Central memory CD4-positive, alpha-beta T cell (primary cell): ENCODE measurements around the gene ADGRD2.

ENCODE experiments used
- DNase-seq: peaks from one replicate; pipeline ENCODE4 v3.0.0; 2022

ADGRD2 gene

GRCh38 chr9:124439086-124439485 lies 11.2 kb upstream of the ADGRD2 start:
- DNase-seq: no peak

DNA sequence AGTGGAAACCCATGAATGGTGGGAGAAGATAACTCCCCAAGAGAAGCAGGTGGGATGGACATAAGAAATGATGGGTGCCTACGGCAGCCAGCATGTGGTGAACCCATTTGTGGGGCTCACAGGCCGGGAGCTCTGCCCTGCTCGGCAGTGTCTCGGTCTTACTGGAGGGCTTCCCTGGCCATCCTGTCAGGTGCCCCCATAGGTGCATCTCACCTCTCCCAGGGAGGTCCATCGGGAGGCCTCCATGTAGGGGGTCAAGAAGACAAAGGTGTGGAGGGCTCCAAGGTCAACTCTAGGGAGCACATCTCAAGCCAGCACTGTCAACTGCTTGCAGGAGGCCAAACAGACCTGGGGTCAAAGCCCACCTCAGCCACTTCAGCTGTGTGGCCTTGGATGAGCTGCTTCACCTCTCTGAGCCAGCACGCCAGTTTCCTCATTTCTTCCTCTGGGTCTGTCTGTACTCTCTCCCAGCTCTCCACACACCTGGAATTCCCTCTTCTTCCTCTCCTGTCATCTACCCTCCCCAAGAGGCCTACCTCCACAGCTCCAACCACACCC lies 10.5 kb upstream of the ADGRD2 start:
- DNase-seq: no peak

DNA sequence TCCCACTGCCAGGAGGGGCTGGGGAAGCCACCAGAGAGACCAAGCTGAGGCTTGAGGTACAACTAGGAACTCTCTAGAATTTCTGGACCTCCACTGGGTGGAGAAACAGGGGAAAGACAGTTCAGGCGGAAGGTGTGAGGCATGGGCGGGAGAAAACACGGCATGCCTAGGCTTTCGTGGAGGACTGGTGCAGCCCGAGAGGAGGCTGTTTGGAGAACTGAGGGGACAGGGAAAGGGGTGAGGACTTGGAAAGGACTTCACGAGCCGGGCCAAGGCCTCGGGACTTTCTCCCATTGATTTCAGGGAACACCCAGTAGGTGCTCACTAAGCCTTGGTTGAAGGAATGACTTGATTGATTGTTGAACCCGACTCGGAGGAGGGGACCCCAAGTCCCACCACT lies 9.5 kb upstream of the ADGRD2 start:
- DNase-seq: no peak

- DNase-seq: no peak
Measured at GRCh38 chr9:124441291-124441690, 9.0 kb upstream of the ADGRD2 start.

DNA sequence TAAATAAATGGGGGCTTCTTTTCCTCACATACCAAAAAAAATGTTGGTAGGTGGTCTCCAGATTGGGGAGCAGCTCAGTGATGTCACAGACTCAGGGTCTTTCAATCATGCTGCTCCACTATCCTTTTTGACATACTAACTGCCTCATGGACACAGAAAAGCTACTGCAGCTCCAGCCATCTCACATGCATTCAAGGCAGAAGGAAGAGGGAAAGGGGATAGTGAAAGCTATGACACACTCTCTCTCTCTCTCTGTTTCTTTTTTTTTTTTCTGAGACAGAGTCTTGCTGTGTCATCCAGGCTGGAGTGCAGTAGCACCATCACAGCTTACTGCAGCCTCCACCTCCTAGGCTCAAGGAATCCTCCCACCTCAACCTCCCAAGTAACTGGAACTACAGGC lies 7.9 kb upstream of the ADGRD2 start:
- DNase-seq: no peak

- no peak for DNase-seq
Measured at GRCh38 chr9:124442826-124443225, 7.4 kb upstream of the ADGRD2 start.

- DNase-seq: no peak
Measured at GRCh38 chr9:124443625-124444024, 6.6 kb upstream of the ADGRD2 start.

DNA sequence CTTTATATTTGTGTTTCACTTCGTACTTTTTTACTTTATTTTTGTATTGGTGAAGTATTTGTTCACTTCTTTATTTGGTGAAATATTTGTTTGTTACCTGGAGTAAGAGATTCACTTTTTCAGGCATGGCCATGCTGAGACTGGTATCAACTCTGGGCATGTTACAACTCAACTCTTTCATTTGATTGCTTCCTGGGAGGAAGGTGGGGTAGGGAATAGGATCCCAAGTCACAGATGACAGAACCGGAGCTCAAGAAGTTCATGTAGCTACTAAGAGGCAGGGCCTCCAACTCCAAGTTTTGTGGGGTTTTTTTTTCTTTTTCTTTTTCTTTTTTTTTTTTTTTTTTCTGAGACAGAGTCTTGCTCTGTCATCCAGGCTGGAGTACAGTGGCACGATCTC lies 6.1 kb upstream of the ADGRD2 start:
- DNase-seq: no peak

DNA sequence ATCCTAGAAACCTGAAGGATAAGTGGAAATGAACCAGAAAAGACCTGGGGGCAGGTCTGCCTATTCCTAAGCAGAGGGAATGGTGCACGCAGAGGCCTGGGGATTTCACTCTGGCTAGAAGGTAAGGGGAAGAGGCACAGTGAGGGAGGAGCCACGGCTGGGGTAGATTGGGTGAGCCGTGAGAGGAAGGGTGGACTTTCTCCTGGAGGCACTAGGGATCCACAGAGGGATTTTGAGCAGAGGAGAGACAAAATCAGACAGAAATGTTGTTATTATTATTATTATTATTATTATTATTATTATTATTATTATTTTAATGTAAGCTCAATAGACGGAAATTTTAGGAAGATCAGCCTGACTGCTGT lies 3.0 kb upstream of the ADGRD2 start:
- DNase-seq: no peak

GRCh38 chr9:124448019-124448418 lies 2.2 kb upstream of the ADGRD2 start:
- DNase-seq: no peak

GRCh38 chr9:124449381-124450151 lies 685 bp upstream of the ADGRD2 start:
- DNase-seq: no peak

DNA sequence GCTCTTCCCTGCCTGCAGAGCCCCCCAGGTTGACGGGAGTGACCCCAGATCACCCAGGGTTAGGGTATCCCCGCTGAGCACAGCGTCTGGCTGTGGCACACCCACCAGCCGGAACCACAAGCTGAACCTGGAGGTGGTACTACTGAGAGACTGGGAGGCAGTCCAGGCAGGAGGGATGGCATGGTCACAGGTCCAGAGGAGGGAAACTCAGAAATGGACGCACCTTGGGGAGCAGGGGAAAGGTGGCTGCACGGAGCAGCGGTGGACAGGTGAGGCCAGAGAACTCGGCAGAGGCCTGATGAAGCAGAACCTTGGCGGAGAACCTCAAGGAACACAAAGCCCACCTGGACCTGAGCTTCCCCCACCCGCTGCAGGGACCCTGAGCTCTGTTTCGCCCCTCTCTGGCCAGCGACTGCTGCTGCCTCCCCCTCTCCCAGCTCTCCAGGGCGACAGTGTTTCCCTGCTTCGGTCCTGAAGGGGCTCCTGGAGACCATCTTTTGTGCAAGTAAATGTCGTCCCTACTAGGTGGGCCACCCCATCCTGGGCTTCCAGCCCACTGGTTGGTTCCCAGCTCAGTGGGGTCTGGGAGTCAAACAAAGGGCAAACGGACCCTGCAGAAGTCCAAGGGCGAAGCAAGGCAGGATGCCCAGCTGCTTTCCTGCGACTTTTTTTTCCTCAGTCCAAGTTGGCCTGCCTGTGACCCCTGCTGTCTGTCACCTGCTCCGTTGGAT lies 845 bp downstream of the ADGRD2 start:
- no peak for DNase-seq

- no peak for DNase-seq
Measured at GRCh38 chr9:124452326-124452725, 2.1 kb downstream of the ADGRD2 start.

GRCh38 chr9:124452841-124453585 lies 2.8 kb downstream of the ADGRD2 start:
- no peak for DNase-seq

GRCh38 chr9:124453586-124454191 lies 3.4 kb downstream of the ADGRD2 start:
- no peak for DNase-seq

GRCh38 chr9:124454296-124454695 lies 4.0 kb downstream of the ADGRD2 start:
- no peak for DNase-seq

- DNase-seq: no peak
Measured at GRCh38 chr9:124454791-124455443, 4.7 kb downstream of the ADGRD2 start.

DNA sequence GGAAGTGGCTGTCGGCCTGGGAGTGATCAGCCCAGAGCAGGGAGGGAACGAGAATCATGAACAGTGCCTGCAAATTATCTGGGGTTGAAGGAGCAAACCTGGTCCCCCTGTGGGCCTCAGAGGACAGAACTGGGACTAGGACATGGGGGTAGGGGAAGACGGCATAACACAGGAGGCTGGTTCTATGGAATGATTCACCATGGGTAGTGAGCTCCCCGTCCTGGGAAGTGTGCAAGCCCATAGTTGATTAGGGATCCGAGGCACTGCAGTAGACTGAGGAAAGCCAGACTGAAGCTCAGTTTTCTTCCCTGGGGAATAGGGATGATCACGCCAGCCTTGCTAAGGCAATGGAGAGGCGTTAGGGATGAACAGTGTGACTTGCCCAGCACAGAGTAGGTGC lies 5.6 kb downstream of the ADGRD2 start:
- DNase-seq: no peak

- DNase-seq: no peak
Measured at GRCh38 chr9:124456341-124457078, 6.3 kb downstream of the ADGRD2 start.

DNA sequence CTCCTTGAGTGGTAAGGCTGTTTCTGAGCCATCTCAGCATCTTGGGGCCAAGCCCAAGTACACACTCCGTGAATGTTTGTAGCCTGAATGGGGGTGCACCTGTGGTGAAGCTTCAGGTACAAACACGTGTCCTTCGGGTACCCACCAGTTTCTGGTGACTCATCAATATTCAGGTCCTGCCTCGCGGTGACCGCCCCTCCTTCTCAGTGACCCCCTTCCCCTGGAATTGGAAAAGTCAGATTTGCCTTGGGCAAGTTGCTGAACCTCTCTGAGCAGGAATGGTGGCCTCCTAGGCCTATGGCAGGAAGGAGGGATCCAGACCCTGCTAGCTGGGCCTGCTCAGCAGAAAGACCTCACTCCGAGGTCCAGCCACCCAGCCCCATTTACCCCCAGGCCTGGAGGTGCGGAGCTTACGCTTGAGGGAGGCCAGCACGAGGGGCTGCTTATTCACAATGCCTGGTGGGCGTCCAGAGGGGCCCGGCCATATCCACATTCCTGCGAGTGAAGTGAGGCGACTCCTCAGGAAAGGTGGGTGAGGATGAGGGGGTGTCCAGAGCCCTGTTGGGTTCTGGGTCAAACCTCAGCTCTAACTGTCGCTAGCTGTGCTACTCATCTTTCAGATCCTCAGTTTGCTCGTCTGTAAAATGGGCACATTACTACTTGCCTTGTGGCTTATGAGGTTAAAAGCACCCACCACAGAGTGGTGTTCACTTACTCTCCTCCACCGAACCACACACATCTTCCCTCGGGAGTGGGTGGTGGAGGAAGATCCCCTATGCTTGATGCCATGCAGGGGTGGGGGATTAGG lies 7.0 kb downstream of the ADGRD2 start:
- DNase-seq: no peak

DNA sequence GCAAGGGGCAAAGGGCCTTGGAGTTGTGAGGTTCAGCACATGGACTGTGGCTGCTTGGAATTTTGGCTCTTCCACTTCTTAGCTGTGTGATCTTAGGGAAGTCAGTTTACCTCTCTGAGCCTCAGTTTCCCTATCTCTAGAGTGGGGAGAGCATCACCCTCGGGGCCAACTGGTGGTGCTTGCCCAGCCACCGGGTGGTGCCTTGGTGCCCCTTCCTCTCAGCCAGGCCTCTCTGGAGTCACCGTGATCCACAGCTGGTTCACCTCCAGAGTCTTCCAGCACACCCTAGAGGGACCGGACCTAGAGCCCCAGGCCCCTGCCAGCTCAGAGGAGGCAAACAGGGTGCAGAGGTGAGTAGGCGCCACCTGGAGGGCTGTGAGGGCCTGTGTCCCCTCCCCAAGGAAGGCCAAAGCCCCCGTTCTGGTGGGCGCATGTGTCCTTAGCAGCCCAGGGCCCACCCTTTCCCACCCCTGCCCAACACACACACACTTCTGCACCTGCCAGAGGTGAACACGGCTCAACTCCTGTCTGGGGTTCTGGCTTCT lies 7.7 kb downstream of the ADGRD2 start:
- no peak for DNase-seq
